Caki2 (cell line): Measurements from ENCODE around the gene ANO4. TPM values are rescaled to one million over a fixed set of nuclear protein-coding genes. Genes with fewer than 3 reads are reported as not detected.

Experiments used
- DNase-seq: peaks from one replicate; pipeline ENCODE4 v3.0.0-alpha.2; 2015; ENCODE audit warnings: low read depth
- in situ Hi-C: cut with HindIII; loops from 2 replicates; pipeline ENCODE4 v1.10.0; 2016; ENCODE audit warnings: low sequenced_read_pairs, low pct_unique_long_range_greater_than_20kb, mixed read lengths
- total RNA-seq: library from RNA; depleted of rRNA; stranded (reverse); fragments of >200 nt; shearing (Covaris generic); gene quantifications from 2 replicates; pipeline ENCODE4 v1.2.3, GENCODE V29; 2014; ENCODE audit warnings: low replicate concordance; rRNA removed

The ANO4 gene
- total RNA-seq, 1 experiment from 2014 or later, result not detected

DNA sequence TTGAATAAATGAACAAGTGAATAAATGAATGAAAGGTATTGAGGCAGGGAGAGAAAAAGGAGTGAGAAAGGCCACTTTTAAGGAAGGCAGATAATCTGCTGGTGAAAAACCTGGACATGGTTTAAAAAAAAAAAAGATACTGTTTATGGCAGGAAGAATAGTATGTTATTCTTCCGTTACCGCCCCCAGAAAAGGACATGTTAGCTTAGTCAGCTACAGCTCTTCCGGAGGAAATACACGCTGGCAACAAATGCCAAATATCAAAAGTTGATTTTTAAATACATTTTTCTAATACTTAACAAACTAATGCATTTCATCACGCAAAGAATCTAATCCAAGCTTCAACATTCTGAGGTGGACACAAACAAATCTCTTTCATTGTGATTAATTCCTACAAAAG, 372.3 kb downstream of the ANO4 start:
- in situ Hi-C loops, result no loop called here
- DNase-seq, result no peak

DNA sequence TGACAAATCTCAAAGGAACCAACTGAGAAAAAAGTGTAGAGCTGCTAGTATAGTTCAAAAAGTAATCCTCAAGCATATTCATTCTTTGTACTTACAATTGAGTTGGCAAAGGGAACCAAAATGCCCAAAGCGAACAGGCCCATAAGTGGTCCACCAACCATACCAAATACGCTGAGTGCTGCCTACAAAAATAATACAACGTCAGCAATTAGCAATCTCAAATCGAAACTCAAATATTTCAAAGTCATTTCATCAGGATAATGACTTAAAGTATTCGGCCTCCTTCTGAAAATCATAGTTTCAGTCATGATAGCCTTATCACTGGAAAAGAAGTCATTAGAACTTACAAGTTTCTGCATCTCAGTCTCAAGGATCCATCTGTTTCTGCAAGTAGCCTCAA, 373.4 kb downstream of the ANO4 start:
- in situ Hi-C loops, result no loop called here
- DNase-seq, result no peak

DNA sequence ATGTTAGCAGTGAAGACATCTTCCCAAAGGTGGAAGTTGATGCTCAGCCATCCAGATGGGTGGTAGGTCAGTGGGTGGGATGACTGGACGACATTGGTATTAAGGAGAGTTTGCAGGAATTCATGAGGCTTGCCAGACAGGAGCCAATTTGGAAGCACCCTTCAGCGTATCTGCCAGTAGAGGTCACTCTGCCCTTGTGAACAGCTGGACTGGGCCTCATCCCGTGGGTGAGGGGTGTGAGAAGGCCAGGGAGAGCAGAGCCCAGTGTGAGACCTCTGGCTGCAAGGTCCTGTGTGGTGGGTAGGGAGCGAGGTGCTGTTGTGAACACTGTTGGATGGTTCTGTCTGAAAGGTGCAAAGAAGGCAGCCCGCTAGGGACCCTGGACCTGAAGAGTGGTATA, 377.7 kb downstream of the ANO4 start:
- DNase-seq, result no peak
- in situ Hi-C loops, result no loop called here

DNA sequence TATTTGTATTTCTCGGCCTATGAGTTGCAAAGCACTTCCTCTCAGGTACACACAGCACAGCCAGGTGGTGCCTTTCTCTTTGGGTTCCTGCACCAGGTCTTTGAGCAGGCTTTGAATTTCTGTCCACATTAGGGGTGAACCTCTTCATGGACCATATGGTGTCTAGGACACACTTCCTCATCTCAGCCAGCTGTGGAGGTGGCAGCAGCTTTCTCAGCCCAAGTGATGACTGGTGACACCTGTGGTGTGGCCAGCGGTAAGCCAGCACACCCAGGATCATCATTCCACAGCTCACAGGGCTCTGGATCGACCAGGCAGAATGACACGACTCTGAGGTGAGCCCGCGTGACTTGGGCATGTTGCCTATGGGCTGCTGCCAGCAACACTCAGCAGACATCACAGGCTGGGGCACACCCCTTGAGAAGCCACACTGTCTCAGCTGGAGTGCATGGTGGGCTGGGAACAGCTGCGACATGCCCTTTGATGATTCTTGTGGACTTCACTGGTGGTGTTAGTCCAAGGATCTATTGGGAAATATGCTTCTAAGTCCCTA, 378.7 kb downstream of the ANO4 start:
- in situ Hi-C loops, result no loop called here
- no peak for DNase-seq

DNA sequence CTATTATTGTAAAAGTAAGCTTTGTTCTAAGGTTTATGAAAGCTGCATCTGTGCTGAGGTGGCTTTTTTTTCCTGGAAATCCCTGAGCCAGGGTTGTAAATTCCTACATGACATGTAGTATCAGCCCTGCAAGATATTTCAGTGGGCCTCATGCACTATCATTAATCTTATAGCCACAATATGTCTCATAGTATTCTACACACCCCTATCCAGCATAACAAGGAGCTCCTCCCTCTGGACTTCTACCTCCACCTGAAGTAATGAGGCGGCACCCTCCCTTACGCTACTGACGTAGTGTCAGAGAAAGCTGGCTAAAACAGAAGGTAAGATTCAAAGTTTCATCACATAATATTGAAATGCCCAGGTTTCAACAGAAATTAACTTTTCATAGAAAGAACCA, 380.0 kb downstream of the ANO4 start:
- in situ Hi-C loops, result no loop called here

More for the DNA sequence above, 380.0 kb downstream of the ANO4 start:
- no peak for DNase-seq

Other genes starting within 250 kb of the ANO4 start
- gene GAS2L3, start 221.1 kb upstream of the ANO4 start, total RNA-seq, result 16.3 and 25.8 TPM in 2 replicates